Measurements from ENCODE around the gene CD40.

The CD40 gene

GRCh38 chr20:46173652-46174468 lies 55.7 kb downstream of the CD40 start:
- no peak for DNase-seq (ENCODE audit: low spot score)

- peak; percentile 61 for DNase-seq (ENCODE audit: low spot score)
Observed at GRCh38 chr20:46174469-46175126, 56.5 kb downstream of the CD40 start.

GRCh38 chr20:46175127-46175494 lies 57.0 kb downstream of the CD40 start:
- DNase-seq (ENCODE audit: low spot score) = no peak

GRCh38 chr20:46176739-46177378 lies 58.7 kb downstream of the CD40 start:
- DNase-seq (ENCODE audit: low spot score) = no peak

- DNase-seq (ENCODE audit: low spot score) = no peak
Observed at GRCh38 chr20:46177768-46178167, 59.7 kb downstream of the CD40 start.

- DNase-seq (ENCODE audit: low spot score) = no peak
Observed at GRCh38 chr20:46178891-46179290, 60.8 kb downstream of the CD40 start.

Measured in Ammon's horn (tissue), 1 donor.